SJCRH30 (cell line): ENCODE results near the gene OSBPL6. TPM values are rescaled to one million over a fixed set of nuclear protein-coding genes. Genes with fewer than 3 reads are reported as not detected.
"Not testable (repeated sequence)": the region's sequence is repeated elsewhere in the genome, so short reads cannot be mapped to it uniquely, and the experiment has no call there.

ENCODE experiments used
- DNase-seq, 2 experiments: peaks; one replicate each; pipeline ENCODE4 v3.0.0-alpha.2; 2015 to 2020
- H3K27ac ChIP-seq: fragments of 250-450 bp; sonication (Bioruptor Pico); 2 replicates; pipeline ENCODE4 v1.5.1; 2020; ENCODE audit warnings: mild to moderate bottlenecking, moderate library complexity
- H3K27me3 ChIP-seq: fragments of 250-450 bp; sonication (Bioruptor Pico); 2 replicates; pipeline ENCODE4 v1.5.1; 2020; ENCODE audit warnings: mild to moderate bottlenecking, moderate library complexity
- H3K36me3 ChIP-seq: fragments of 250-450 bp; sonication (Bioruptor Pico); 2 replicates; pipeline ENCODE4 v1.5.1; 2020; ENCODE audit warnings: mild to moderate bottlenecking, moderate library complexity
- H3K4me1 ChIP-seq: fragments of 250-450 bp; sonication (Bioruptor Pico); 2 replicates; pipeline ENCODE4 v1.5.1; 2020; ENCODE audit warnings: mild to moderate bottlenecking, moderate library complexity
- H3K4me3 ChIP-seq: fragments of 250-450 bp; sonication (Bioruptor Pico); 2 replicates; pipeline ENCODE4 v1.5.1; 2020; ENCODE audit warnings: mild to moderate bottlenecking, moderate library complexity
- H3K9me3 ChIP-seq: fragments of 250-450 bp; sonication (Bioruptor Pico); replicated peaks from 2 replicates; pipeline ENCODE4 v1.5.1; 2020; ENCODE audit warnings: mild to moderate bottlenecking, moderate library complexity
- total RNA-seq: library from RNA; depleted of rRNA; stranded (reverse); fragments of >200 nt; shearing (Covaris generic); gene quantifications from 2 replicates; pipeline ENCODE4 v1.2.3, GENCODE V29; 2014

Gene OSBPL6
- total RNA-seq, 1 experiment from 2014 or later: 14.6 TPM

GRCh38 chr2:178423746-178424145, 229.4 kb downstream of the OSBPL6 start:
- not testable (repeated sequence) for H3K4me1 ChIP-seq, H3K9me3 ChIP-seq, H3K4me3 ChIP-seq, DNase-seq, H3K27me3 ChIP-seq, H3K27ac ChIP-seq
- H3K36me3 ChIP-seq: peaks cover 24% of the 10 kb centered on the region

- no peaks in the 10 kb centered on the region for H3K27me3 ChIP-seq
- no peaks in the 10 kb centered on the region for H3K4me1 ChIP-seq
These were observed 231.0 kb downstream of the OSBPL6 start for GRCh38 chr2:178425255-178425827.

GRCh38 chr2:178426388-178426787, 232.1 kb downstream of the OSBPL6 start:
- Histone ChIP-seq H3K9me3 (no peaks in the 10 kb centered on the region; the same call in 1 of the 2 replicates), H3K27ac (no peak overlapping the region), H3K27me3 (no peaks in the 10 kb centered on the region), H3K36me3 (peaks cover 49% of the 10 kb centered on the region), H3K4me3 (no peak overlapping the region), H3K4me1 (no peaks in the 10 kb centered on the region)
- no peak for DNase-seq

More at GRCh38 chr2:178425255-178425827, 231.0 kb downstream of the OSBPL6 start:
- Histone ChIP-seq H3K9me3 (no peaks in the 10 kb centered on the region; the same call in 1 of the 2 replicates), H3K36me3 (peaks cover 40% of the 10 kb centered on the region), H3K4me3 (no peak overlapping the region), H3K27ac (no peak overlapping the region)
- DNase-seq: no peak

GRCh38 chr2:178427458-178427857, 233.1 kb downstream of the OSBPL6 start:
- Histone ChIP-seq H3K27ac (no peak overlapping the region), H3K9me3 (no peaks in the 10 kb centered on the region; the same call in 1 of the 2 replicates), H3K4me1 (no peaks in the 10 kb centered on the region)

GRCh38 chr2:178428396-178428806, 234.1 kb downstream of the OSBPL6 start:
- no peaks in the 10 kb centered on the region for H3K27me3 ChIP-seq
- H3K36me3 ChIP-seq: peaks cover 69% of the 10 kb centered on the region
- no peak overlapping the region for H3K4me3 ChIP-seq
- no peaks in the 10 kb centered on the region; the same call in 1 of the 2 replicates for H3K9me3 ChIP-seq
- no peaks in the 10 kb centered on the region for H3K4me1 ChIP-seq
- no peak for DNase-seq
- no peak overlapping the region for H3K27ac ChIP-seq

More at GRCh38 chr2:178427458-178427857, 233.1 kb downstream of the OSBPL6 start:
- DNase-seq: no peak
- Histone ChIP-seq H3K36me3 (peaks cover 60% of the 10 kb centered on the region), H3K27me3 (no peaks in the 10 kb centered on the region), H3K4me3 (no peak overlapping the region)

- H3K36me3 ChIP-seq: peaks cover 77% of the 10 kb centered on the region
- H3K9me3 ChIP-seq: no peaks in the 10 kb centered on the region; the same call in 1 of the 2 replicates
These were observed 235.0 kb downstream of the OSBPL6 start for GRCh38 chr2:178429336-178429735.

GRCh38 chr2:178436662-178437061, 242.3 kb downstream of the OSBPL6 start:
- Histone ChIP-seq H3K36me3 (peaks cover 93% of the 10 kb centered on the region), H3K4me3 (no peak overlapping the region), H3K4me1 (no peaks in the 10 kb centered on the region), H3K9me3 (no peaks in the 10 kb centered on the region), H3K27ac (no peak overlapping the region), H3K27me3 (no peaks in the 10 kb centered on the region)
- DNase-seq: no peak

More at GRCh38 chr2:178429336-178429735, 235.0 kb downstream of the OSBPL6 start:
- H3K4me3 ChIP-seq: no peak overlapping the region
- DNase-seq: no peak
- no peaks in the 10 kb centered on the region for H3K27me3 ChIP-seq
- no peaks in the 10 kb centered on the region for H3K4me1 ChIP-seq
- H3K27ac ChIP-seq: no peak overlapping the region

GRCh38 chr2:178441426-178441825, 247.1 kb downstream of the OSBPL6 start:
- no peaks in the 10 kb centered on the region for H3K9me3 ChIP-seq
- no peak overlapping the region for H3K27ac ChIP-seq
- peaks cover 95% of the 10 kb centered on the region for H3K36me3 ChIP-seq
- no peak for DNase-seq
- no peak overlapping the region for H3K4me3 ChIP-seq
- H3K27me3 ChIP-seq: no peaks in the 10 kb centered on the region
- H3K4me1 ChIP-seq: no peaks in the 10 kb centered on the region

GRCh38 chr2:178448968-178449661, 254.8 kb downstream of the OSBPL6 start:
- Histone ChIP-seq H3K36me3 (peaks cover 41% of the 10 kb centered on the region), H3K4me3 (peak overlapping the region; percentile 94), H3K27ac (no peak overlapping the region; the same call in 1 of the 2 replicates)

GRCh38 chr2:178449700-178450523, 255.6 kb downstream of the OSBPL6 start:
- H3K9me3 ChIP-seq: no peaks in the 10 kb centered on the region
- no peaks in the 10 kb centered on the region for H3K4me1 ChIP-seq
- peak in 1 of 2 experiments; percentile 34 for DNase-seq
- peak overlapping the region; percentile 94 for H3K4me3 ChIP-seq
- no peaks in the 10 kb centered on the region for H3K27me3 ChIP-seq
- H3K36me3 ChIP-seq: peaks cover 33% of the 10 kb centered on the region
- H3K27ac ChIP-seq: peak overlapping the region; percentile 97

More at GRCh38 chr2:178448968-178449661, 254.8 kb downstream of the OSBPL6 start:
- no peaks in the 10 kb centered on the region for H3K27me3 ChIP-seq
- no peaks in the 10 kb centered on the region for H3K4me1 ChIP-seq
- no peaks in the 10 kb centered on the region for H3K9me3 ChIP-seq
- DNase-seq: no peak

GRCh38 chr2:178450524-178450773, 256.1 kb downstream of the OSBPL6 start:
- peaks cover 29% of the 10 kb centered on the region for H3K36me3 ChIP-seq
- no peaks in the 10 kb centered on the region for H3K27me3 ChIP-seq
- DNase-seq: peak; percentile 87 to 90
- no peaks in the 10 kb centered on the region for H3K4me1 ChIP-seq
- peak overlapping the region; percentile 97 for H3K27ac ChIP-seq
- no peaks in the 10 kb centered on the region for H3K9me3 ChIP-seq
- peak overlapping the region; percentile 94 for H3K4me3 ChIP-seq

GRCh38 chr2:178450774-178451525, 256.6 kb downstream of the OSBPL6 start, which contains the start of the genes PJVK and PRKRA:
Gene PJVK, plus strand, starts transcription at chr2:178451378. Its CDS starts 2,032 bp downstream, at chr2:178453410.
Gene PRKRA, minus strand, starts transcription at chr2:178451175. Its CDS starts 145 bp downstream, at chr2:178451030.
- peaks cover 24% of the 10 kb centered on the region for H3K36me3 ChIP-seq
- no peaks in the 10 kb centered on the region for H3K4me1 ChIP-seq
- H3K9me3 ChIP-seq: no peaks in the 10 kb centered on the region
- DNase-seq: peak; percentile 97
- H3K27ac ChIP-seq: peak within 1 kb of the TSS; percentile 97
- H3K27me3 ChIP-seq: no peaks in the 10 kb centered on the region
- H3K4me3 ChIP-seq: peak within 1 kb of the TSS; percentile 94

GRCh38 chr2:178452334-178452733, 258.0 kb downstream of the OSBPL6 start:
- Histone ChIP-seq H3K4me1 (no peaks in the 10 kb centered on the region), H3K27me3 (no peaks in the 10 kb centered on the region), H3K27ac (no peak overlapping the region; the same call in 1 of the 2 replicates), H3K36me3 (peaks cover 12% of the 10 kb centered on the region), H3K4me3 (peak overlapping the region; percentile 94), H3K9me3 (no peaks in the 10 kb centered on the region)
- DNase-seq: no peak
